GM18861 (cell line): Measurements from ENCODE around the gene ROBO1.
"Not testable (repeated sequence)": the region's sequence is repeated elsewhere in the genome, so short reads cannot be mapped to it uniquely, and the experiment has no call there.

ENCODE experiments used
- ATAC-seq: cut with Tn5 transposase; IDR thresholded peaks from one replicate; pipeline ENCODE4 v1.9.1; 2021; ENCODE audit not compliant: unreplicated experiment

The ROBO1 gene

DNA sequence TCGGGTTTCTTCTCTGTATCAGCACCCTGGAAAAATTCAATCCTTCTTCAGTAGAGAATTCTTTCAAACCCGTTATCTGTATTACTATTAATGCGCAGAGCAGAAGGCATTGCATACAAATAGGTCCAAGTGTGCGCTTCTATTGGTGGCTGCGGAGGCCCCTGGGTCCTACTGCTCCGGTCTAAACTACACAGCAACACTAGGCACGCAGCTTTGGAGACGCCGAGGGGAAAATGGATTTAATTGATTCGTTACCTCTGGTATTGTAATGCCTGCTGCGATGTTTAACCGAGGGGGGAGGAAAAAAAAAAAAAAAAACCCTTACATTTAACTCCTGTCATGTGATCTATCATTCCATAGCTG lies at the start of gene ROBO1:
TSS of gene ROBO1 (minus strand) at position 94 of the 363 bp plus-strand sequence.
- no peak for ATAC-seq

DNA sequence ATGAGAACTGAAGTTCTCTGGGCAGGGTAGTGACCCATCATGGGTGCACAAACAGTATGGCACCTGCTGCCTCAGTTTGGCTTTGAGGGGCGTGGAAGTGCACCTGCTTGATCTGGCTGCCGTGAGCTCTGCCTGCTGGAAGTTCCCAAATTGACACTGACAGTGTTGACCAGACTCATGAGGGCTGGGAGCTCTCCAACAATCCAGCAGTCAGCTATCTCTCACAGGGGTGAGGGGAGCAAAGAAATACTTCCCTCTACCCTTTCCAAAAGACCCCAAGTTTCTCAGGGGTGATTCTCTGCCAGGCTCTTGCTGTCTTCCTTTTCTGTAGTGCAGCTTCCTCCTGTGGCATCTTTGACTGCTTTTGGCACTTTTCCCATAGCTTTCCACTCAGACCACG lies 49.4 kb upstream of the ROBO1 start:
- no peak for ATAC-seq

- no peak for ATAC-seq
Measured at GRCh38 chr3:79815478-79815877, 47.7 kb upstream of the ROBO1 start.

- no peak for ATAC-seq
Measured at GRCh38 chr3:79810581-79810980, 42.8 kb upstream of the ROBO1 start.

- no peak for ATAC-seq
Measured at GRCh38 chr3:79810092-79810491, 42.3 kb upstream of the ROBO1 start.

GRCh38 chr3:79809106-79809505 lies 41.3 kb upstream of the ROBO1 start:
- no peak for ATAC-seq

DNA sequence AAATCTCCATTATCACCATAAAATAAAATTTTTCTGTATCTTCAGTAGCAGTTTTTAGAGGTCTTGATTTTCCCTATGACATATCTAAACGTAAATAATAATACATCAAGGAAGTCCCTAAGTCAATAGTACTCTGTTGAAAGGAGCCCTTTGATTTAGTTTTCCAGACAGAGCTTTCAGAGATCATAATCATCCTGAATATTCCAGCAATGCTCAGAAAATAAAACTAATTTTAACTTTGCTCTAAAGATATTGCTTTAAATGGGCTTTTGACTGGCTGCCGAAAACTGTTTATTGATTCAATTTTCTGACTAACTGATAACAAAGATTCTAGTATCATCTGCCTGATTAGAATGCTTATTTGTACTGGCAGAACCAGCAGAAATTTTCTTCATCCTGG lies 40.7 kb upstream of the ROBO1 start:
- no peak for ATAC-seq

DNA sequence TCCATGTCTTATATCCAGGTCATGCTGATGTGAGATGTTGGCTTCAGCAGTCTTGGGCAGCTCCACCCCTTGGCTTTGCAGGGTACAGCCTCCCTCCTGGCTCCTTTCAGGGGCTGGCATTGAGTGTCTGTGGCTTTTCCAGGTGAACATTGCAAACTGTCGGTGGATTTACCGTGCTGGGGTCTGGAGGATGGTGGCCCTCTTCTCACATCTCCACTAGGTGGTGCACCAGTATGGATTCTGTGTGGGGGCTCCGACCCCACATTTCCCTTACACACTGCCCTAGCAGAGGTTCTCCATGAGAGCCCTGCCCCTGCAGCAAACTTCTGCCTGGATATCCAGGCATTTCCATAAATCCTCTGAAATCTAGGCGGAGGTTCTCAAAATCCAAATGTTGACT lies 22.4 kb upstream of the ROBO1 start:
- not testable (repeated sequence) for ATAC-seq

- no peak for ATAC-seq
Measured at GRCh38 chr3:79773291-79773690, 5.5 kb upstream of the ROBO1 start.

DNA sequence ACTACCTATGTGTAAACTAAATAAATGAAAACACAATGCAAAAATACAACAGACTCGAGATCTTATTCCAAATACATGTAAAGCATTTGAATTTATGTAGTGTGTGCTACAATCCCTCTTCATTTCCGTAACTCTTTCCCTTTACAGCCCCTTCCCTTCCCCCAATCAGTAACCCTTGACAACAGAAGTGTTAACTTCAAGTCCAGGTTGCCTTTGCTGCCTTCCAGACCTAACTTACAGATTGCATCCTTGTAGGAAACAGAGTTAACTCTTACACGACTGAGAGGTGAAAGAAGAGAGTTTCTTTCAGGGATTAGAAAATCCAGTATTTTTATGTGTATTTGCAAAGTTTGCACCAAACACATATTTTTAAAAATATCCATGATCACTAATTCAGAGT lies 1.4 kb upstream of the ROBO1 start:
- ATAC-seq: no peak

DNA sequence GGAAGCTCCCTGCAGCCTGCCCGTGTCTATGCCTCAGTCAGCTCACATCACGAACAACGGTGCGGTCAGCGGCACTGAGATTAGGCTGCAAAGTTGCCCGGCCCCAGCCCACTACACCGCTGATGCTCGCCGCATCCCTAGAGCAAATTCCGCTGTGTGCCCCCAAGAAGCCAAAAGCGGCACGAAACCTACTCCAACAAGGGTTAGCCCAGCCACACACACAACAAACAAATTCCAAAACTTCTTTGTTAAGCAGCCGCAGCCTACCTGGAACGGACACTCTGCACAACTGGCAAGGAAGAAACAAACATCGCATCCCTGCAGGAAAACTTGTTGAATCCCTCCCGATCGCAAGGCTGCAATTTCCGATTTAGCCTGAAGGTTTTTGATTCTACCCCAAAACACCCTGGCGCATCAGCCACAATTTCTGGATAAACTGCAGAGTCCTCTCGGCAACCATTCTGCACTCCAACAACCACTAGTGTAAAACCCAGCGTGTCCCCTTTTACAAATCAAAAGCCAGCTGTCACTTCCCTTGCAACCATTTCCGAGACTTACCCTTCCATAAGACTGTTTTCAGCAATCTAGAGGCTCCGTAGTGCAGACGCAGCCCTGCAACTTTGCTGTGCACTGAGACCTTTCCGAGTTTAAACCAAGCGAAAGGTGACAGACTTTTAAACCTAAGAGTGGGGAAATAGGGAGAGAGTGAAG lies 449 bp downstream of the ROBO1 start:
- no peak for ATAC-seq

DNA sequence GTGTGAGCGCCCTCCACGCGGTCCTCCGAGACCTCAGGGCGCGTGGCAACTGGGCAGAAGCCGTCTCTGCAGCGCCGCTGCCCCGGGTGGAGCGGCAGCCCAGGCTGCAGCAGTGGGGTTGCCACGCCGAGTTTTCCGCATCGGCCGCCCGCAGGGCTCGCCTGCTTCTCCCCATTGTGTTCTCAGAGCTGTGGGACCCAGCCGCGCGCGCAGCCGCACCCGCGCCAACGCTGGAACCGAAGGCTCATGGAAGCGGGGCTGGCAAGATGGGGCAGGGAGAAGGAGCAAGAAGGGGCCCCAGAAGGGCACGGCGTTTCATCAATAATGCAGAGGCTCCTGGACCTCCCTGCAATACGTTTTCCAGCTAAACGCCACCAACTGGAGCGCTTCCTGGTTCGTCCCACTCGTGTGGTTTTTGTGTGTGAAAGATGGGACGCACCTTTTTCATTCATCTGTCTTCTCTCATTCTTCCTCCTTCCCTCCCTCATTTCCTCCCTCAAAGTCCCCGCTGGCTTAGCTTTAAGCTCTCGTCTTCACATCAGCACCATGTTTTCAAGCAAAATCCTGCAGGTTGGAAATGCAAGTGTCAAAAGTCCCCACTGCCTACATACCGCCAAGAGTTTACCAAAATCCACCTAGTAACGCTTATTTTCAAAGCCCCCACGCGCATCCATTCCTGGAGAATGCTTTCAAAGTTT lies 1.2 kb downstream of the ROBO1 start:
- no peak for ATAC-seq

- ATAC-seq: no peak
Measured at GRCh38 chr3:79765911-79766310, 1.9 kb downstream of the ROBO1 start.

GRCh38 chr3:79761441-79761840 lies 6.4 kb downstream of the ROBO1 start:
- no peak for ATAC-seq

DNA sequence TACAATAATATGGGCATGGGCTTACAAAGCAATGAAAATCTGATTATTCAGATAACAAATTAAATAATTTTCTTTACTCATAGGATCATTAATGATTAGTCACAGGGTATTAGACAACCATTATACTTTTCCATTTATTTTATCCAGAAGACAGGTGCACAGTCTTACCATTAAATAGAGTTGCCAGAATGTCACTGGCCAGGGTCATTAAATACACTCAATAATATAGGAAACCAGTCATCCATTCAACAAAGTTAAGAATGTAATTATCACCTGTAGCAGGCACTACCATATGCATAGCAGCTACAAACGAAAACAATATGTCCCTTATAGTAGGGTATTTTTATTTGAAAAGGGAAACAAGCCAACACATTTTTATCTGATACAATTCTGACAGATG lies 16.1 kb downstream of the ROBO1 start:
- ATAC-seq: no peak

GRCh38 chr3:79737530-79737929 lies 30.3 kb downstream of the ROBO1 start:
- no peak for ATAC-seq

DNA sequence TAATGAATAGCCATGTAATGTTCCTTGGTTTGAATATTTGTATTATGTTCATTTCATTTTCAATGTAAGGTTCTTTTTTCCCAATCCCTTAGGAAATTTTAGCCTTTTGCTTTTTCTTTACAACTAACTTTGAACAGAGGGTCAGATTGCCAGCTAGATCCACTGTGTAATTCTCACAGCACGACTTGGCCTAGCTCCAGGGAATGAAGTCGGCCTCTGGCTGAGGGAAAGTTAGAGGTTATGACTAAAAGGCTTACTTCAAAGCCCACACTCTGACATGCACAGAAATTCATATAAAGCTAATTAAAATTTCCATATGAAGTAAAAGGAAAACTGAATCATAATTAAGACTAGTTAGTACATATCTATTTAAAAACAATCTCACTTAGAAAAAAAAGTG lies 38.7 kb downstream of the ROBO1 start:
- no peak for ATAC-seq

- ATAC-seq: no peak
Measured at GRCh38 chr3:79726786-79727185, 41.0 kb downstream of the ROBO1 start.

- no peak for ATAC-seq
Measured at GRCh38 chr3:79724206-79724605, 43.6 kb downstream of the ROBO1 start.

DNA sequence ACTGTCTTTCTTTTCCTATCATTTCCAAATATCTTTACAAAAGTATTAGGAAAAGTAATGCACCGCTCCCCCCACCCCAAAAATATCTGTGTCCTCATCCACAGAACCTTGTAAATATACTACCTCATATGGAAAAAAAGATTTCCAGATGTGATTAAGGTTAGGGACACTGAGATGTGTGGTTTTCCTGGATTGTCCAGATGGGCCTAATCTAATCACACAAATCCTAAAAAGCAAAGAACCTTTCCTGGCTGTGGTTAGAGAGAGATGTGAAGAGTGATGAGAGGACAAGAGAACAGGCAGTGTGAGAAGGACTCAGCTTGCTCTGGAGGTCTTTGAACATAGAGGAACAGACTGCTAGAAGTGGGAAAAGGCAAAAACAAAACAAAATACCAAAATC lies 77.7 kb downstream of the ROBO1 start:
- ATAC-seq: no peak

DNA sequence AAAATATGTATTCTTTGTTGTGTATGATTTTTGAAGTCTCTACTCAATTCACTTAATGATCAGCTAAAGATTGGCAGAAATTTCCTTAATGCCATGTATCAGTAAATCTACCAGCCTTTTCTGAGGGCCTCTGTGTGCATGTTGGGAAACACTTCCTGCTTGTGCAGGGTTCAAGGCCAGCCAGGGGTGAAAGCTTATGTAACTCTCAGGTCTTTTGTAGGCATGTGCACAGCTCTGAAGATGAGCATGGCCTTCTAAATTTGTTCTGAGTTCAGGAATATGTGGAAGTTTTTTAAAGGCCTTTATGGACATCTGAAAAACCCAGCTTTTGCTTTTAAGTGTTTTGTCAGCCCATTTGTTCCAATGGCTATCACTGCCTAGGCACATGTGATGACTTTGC lies 82.7 kb downstream of the ROBO1 start:
- no peak for ATAC-seq

DNA sequence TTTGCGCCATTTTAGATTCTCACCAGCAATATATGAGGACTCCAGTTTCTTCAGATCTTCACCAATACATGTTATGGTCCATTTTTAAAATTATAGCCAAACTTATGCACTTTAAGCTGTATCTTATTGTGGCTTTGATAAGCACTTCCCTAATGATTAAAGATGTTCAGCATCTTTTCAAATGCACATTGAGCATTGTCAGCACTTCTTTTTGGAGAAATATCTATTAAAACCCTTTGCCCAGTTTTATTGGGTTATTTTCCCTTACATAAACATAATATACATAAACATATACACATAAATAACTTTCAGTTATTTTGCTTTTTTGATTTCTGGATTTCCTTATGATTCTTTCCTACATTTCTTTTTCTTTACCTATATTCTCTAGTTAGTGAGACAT lies 83.8 kb downstream of the ROBO1 start:
- ATAC-seq: no peak

GRCh38 chr3:79672731-79673130 lies 95.1 kb downstream of the ROBO1 start:
- ATAC-seq: no peak
